Measurements from ENCODE around the gene PM20D2. TPM values are rescaled to one million over a fixed set of nuclear protein-coding genes. Genes with fewer than 3 reads are reported as not detected.

The PM20D2 gene
- total RNA-seq, 1 experiment from 2014 or later: 28.8 TPM

DNA sequence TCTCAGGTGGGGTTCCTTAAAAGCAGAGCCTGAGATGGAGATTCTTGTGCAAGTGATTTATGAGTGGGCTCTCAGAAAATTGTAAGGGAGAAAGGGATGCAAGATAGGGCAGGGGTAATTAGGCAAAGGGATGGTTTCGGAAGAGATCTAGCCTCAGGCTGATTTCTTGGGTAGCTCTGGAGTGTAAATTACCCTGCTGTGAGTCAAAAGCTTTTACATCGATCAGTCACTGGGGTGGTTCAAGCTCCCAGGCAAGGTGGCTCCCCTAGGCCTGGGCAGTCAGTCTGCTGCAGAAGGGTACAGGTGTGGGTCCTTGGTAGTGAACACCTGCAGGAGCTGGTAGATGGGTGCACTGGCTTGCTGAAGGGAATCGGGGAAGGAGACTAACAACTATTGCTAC is 11.1 kb upstream of the PM20D2 start:
- Histone ChIP-seq H3K4me3 (no peak overlapping the region), H3K27me3 (ENCODE audit: insufficient read depth, low read depth) (no peaks in the 10 kb centered on the region), H2AFZ (no peak overlapping the region), H3K27ac (no peak overlapping the region), H3K9me3 (ENCODE audit: insufficient read depth, low read depth) (no peaks in the 10 kb centered on the region), H3K79me2 (ENCODE audit: low read depth) (no peaks in the 10 kb centered on the region), H3F3A (ENCODE audit: insufficient read depth, low read depth) (peaks cover 4% of the 10 kb centered on the region), H3K4me1 (replicated peaks; ENCODE audit: insufficient read depth) (peaks cover 10% of the 10 kb centered on the region), H3K9me2 (ENCODE audit: insufficient read depth) (no peaks in the 10 kb centered on the region), H3K4me2 (no peak overlapping the region), H3K36me3 (ENCODE audit: low read depth) (no peaks in the 10 kb centered on the region), H4K20me1 (ENCODE audit: insufficient read depth) (no peaks in the 10 kb centered on the region)
- CTCF ChIA-PET: no interaction called here
- intact Hi-C loops (cut with micrococcal nuclease; ENCODE audit: unreplicated experiment): no loop called here
- BruUV-seq (replicated peaks): no TSS peak
- POLR2A ChIA-PET (ENCODE audit: unreplicated experiment): no interaction called here
- TF ChIP-seq, protein P1, sequence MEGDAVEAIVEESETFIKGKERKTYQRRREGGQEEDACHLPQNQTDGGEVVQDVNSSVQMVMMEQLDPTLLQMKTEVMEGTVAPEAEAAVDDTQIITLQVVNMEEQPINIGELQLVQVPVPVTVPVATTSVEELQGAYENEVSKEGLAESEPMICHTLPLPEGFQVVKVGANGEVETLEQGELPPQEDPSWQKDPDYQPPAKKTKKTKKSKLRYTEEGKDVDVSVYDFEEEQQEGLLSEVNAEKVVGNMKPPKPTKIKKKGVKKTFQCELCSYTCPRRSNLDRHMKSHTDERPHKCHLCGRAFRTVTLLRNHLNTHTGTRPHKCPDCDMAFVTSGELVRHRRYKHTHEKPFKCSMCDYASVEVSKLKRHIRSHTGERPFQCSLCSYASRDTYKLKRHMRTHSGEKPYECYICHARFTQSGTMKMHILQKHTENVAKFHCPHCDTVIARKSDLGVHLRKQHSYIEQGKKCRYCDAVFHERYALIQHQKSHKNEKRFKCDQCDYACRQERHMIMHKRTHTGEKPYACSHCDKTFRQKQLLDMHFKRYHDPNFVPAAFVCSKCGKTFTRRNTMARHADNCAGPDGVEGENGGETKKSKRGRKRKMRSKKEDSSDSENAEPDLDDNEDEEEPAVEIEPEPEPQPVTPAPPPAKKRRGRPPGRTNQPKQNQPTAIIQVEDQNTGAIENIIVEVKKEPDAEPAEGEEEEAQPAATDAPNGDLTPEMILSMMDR (conservative IDR thresholded peaks at IDR 0.05): no peak
- TF ChIP-seq EZH2 (IDR thresholded peaks at IDR 0.05; ENCODE audit: low read depth): no peak
- DNase-seq: no peak

DNA sequence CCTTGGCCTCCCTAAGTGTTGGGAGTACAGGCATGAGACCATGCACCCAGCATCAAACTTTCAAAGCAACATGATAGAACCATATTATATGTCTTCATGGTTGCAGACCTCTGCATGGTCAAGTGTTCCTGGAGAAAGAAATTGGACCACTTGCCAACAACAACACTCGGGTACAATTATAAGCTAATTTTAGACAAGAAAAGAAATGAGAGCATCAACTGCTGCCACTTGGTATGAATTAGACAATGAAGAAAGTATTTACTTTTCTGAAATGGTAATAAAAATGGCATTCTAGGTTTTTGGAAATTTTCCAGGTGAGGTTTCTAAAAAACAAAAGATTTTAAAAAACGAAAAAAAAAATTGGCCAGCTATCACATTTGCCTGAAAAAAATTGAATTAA is 7.7 kb upstream of the PM20D2 start:
- Histone ChIP-seq H3K9me2 (ENCODE audit: insufficient read depth) (no peaks in the 10 kb centered on the region), H3K27ac (no peak overlapping the region), H4K20me1 (ENCODE audit: insufficient read depth) (no peaks in the 10 kb centered on the region), H3K4me3 (no peak overlapping the region), H3K79me2 (ENCODE audit: low read depth) (no peaks in the 10 kb centered on the region), H2AFZ (no peak overlapping the region), H3K27me3 (ENCODE audit: insufficient read depth, low read depth) (no peaks in the 10 kb centered on the region), H3K9me3 (ENCODE audit: insufficient read depth, low read depth) (no peaks in the 10 kb centered on the region), H3K4me1 (replicated peaks; ENCODE audit: insufficient read depth) (peaks cover 24% of the 10 kb centered on the region), H3F3A (ENCODE audit: insufficient read depth, low read depth) (peaks cover 14% of the 10 kb centered on the region), H3K36me3 (ENCODE audit: low read depth) (no peaks in the 10 kb centered on the region), H3K4me2 (no peak overlapping the region)
- BruUV-seq (replicated peaks): no TSS peak
- DNase-seq: no peak
- TF ChIP-seq EZH2 (IDR thresholded peaks at IDR 0.05; ENCODE audit: low read depth): no peak
- TF ChIP-seq, protein P1 (conservative IDR thresholded peaks at IDR 0.05): no peak
- intact Hi-C loops (cut with micrococcal nuclease; ENCODE audit: unreplicated experiment): no loop called here
- ChIA-PET CTCF (interaction anchor here (0.6 kb wide), 1 partner anchor 9 kb away, joined by 4 read pairs; no protein-coding TSS in a partner anchor), POLR2A (ENCODE audit: unreplicated experiment) (interaction anchor here (0.6 kb wide), 1 partner anchor 511 kb away, joined by 36 read pairs; no protein-coding TSS in a partner anchor)

DNA sequence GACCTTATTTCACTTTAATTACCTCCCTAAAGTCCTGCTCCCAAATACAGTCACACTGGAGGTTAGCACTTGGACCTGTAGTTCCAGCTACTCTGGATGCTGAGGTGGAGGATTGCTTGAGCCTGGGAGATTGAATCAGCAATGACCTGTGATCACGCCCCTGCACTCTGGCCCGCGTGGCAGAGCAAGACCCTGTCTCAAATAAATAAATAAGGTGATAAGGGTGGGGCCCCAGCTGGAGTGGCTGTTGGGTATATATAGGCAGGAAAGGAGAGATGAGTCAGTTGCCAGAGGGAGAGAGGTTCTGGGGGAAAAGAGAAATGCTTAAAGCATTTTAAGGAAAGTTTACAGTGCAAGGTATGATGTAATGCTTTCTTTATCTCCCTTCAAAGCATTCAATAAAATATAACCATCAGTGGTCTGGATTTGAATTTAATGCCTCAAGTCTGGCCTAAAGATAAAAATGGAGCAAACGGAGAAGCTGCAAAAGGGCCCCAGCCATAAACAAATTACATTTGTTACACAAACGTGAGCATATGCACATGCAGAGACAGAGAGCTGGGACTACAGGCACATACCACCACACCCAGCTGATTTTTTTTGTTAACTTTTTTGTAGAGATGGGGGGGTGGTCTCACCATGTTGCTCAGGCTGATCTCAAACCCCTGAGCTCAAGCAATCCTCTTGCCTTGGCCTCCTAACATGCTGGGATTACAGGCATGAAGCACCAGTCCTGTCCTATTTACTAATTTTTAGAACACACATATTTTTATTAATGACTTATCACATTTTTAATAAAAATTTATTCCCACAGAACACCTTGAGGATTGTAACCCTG is 6.1 kb upstream of the PM20D2 start:
- Histone ChIP-seq H2AFZ (no peak overlapping the region), H3K9me2 (ENCODE audit: insufficient read depth) (no peaks in the 10 kb centered on the region), H3K36me3 (ENCODE audit: low read depth) (no peaks in the 10 kb centered on the region), H3K4me3 (no peak overlapping the region), H3K4me2 (peak overlapping the region; percentile 53), H3K79me2 (ENCODE audit: low read depth) (no peaks in the 10 kb centered on the region), H3K9me3 (ENCODE audit: insufficient read depth, low read depth) (no peaks in the 10 kb centered on the region), H4K20me1 (ENCODE audit: insufficient read depth) (no peaks in the 10 kb centered on the region), H3K27me3 (ENCODE audit: insufficient read depth, low read depth) (no peaks in the 10 kb centered on the region), H3K4me1 (replicated peaks; ENCODE audit: insufficient read depth) (peaks cover 29% of the 10 kb centered on the region), H3F3A (ENCODE audit: insufficient read depth, low read depth) (peaks cover 14% of the 10 kb centered on the region), H3K27ac (peak overlapping the region; percentile 57)
- intact Hi-C loops (cut with micrococcal nuclease; ENCODE audit: unreplicated experiment): no loop called here
- CTCF ChIA-PET: no interaction called here
- BruUV-seq (replicated peaks): no TSS peak
- DNase-seq: peak; percentile 18 to 72
- POLR2A ChIA-PET (ENCODE audit: unreplicated experiment): no interaction called here
- TF ChIP-seq, protein P1 (conservative IDR thresholded peaks at IDR 0.05): no peak
- no peak for TF ChIP-seq EZH2 (IDR thresholded peaks at IDR 0.05; ENCODE audit: low read depth)
